ENCODE data around the gene TMOD4.

- TF ChIP-seq POLR2A (IDR thresholded peaks at IDR 0.05) (no peak), CTCF (IDR thresholded peaks at IDR 0.05) (no peak), POLR2AphosphoS5 (IDR thresholded peaks at IDR 0.05) (no peak)
Measured at GRCh38 chr1:151211972-151212705, 36.4 kb upstream of the TMOD4 start.
